Measurements from ENCODE around the gene IL1RAP. TPM values are rescaled to one million over a fixed set of nuclear protein-coding genes. Genes with fewer than 3 reads are reported as not detected.

Gene IL1RAP
- total and polyA plus RNA-seq, 7 donors, result 1.2 to 13.0 (median 2.9) TPM

DNA sequence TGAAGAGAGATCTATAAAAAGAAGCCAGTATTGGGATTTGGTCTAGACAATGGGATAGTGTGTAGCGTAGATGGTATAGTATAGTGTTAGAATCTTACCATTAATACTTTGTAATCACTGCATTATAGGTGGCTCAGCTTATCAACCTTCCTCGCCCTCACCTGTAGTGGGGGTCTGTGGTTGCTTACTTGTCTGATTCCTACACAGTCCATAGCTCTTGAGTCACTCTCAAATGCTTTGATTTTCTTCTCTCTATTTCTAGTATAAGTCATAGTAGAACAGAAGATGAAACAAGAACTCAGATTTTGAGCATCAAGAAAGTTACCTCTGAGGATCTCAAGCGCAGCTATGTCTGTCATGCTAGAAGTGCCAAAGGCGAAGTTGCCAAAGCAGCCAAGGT lies 115.2 kb downstream of the IL1RAP start:
- no peaks in the 10 kb centered on the region for H3K36me3 ChIP-seq
- H3K9me3 ChIP-seq, result no peaks in the 10 kb centered on the region
- intact Hi-C loops (cut with DNase I), result no loop called here
- DNase-seq, result no peak
- no peak overlapping the region for H3K27ac ChIP-seq
- no peaks in the 10 kb centered on the region for H3K27me3 ChIP-seq
- WGBS, 2 donors, result 95 to 99% methylated on average over 4 of the region's 4 CpGs
- TF ChIP-seq POLR2AphosphoS5 (IDR thresholded peaks at IDR 0.05), result no peak
- TF ChIP-seq, protein P1, sequence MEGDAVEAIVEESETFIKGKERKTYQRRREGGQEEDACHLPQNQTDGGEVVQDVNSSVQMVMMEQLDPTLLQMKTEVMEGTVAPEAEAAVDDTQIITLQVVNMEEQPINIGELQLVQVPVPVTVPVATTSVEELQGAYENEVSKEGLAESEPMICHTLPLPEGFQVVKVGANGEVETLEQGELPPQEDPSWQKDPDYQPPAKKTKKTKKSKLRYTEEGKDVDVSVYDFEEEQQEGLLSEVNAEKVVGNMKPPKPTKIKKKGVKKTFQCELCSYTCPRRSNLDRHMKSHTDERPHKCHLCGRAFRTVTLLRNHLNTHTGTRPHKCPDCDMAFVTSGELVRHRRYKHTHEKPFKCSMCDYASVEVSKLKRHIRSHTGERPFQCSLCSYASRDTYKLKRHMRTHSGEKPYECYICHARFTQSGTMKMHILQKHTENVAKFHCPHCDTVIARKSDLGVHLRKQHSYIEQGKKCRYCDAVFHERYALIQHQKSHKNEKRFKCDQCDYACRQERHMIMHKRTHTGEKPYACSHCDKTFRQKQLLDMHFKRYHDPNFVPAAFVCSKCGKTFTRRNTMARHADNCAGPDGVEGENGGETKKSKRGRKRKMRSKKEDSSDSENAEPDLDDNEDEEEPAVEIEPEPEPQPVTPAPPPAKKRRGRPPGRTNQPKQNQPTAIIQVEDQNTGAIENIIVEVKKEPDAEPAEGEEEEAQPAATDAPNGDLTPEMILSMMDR (IDR thresholded peaks at IDR 0.05), result no peak
- TF ChIP-seq POLR2A (IDR thresholded peaks at IDR 0.05), result no peak
- TF ChIP-seq EP300 (IDR thresholded peaks at IDR 0.05), result no peak
- H3K4me3 ChIP-seq, result no peak overlapping the region
- no peaks in the 10 kb centered on the region for H3K4me1 ChIP-seq

DNA sequence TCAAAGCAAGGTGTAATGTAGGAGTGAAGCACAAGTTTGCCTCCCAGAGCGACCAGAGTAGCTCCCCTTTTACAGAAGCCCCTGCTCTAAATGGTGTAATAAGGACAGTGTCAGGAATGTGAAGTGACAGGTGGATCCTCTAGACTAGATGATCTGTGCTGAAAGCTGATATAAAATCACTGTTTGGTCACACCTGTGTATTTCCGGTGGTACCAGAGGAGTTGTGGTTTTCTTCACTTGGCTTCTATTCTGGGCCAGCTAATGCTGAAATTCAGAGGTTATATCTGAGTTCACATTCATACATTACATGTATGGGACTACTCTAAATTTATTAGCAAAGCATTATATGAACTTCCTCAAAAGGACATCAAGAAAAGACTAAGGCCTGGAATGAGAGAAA lies 117.4 kb downstream of the IL1RAP start:
- no peaks in the 10 kb centered on the region for H3K27me3 ChIP-seq
- WGBS, 2 donors, result 78 to 88% methylated on average over 2 of the region's 2 CpGs
- TF ChIP-seq POLR2A (IDR thresholded peaks at IDR 0.05) (no peak), POLR2AphosphoS5 (IDR thresholded peaks at IDR 0.05) (no peak), EP300 (IDR thresholded peaks at IDR 0.05) (no peak)
- TF ChIP-seq, protein P1 (IDR thresholded peaks at IDR 0.05), result no peak
- no peak for DNase-seq
- H3K9me3 ChIP-seq, result no peaks in the 10 kb centered on the region
- no peak overlapping the region for H3K4me3 ChIP-seq
- H3K4me1 ChIP-seq, result no peaks in the 10 kb centered on the region
- H3K27ac ChIP-seq, result no peak overlapping the region
- no peaks in the 10 kb centered on the region for H3K36me3 ChIP-seq
- intact Hi-C loops (cut with DNase I), result no loop called here

DNA sequence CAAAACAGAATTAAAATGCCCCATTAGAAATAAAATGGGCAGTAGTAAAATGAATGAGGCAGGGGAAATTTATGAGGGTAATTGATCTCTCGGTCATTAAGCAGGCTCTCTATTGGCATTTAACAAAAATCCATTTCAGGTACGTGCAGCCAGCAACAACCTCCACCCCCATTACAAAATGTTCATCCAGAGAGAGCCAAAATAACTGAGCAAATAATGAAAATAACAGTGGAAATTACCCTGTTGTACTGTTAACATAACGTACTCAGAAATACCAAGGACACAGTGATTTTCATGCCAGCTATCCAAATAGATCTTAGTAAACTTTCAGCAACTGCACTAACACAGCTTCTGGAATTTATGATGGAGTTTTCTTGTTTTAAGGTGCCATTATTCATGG lies 127.7 kb downstream of the IL1RAP start:
- intact Hi-C loops (cut with DNase I), result no loop called here
- H3K36me3 ChIP-seq, result no peaks in the 10 kb centered on the region
- DNase-seq, result no peak
- H3K27ac ChIP-seq, result no peak overlapping the region
- no peaks in the 10 kb centered on the region for H3K27me3 ChIP-seq
- H3K4me1 ChIP-seq, result no peaks in the 10 kb centered on the region
- H3K4me3 ChIP-seq, result no peak overlapping the region
- H3K9me3 ChIP-seq, result no peaks in the 10 kb centered on the region
- TF ChIP-seq, protein P1 (IDR thresholded peaks at IDR 0.05), result no peak
- TF ChIP-seq EP300 (IDR thresholded peaks at IDR 0.05), result no peak
- TF ChIP-seq POLR2A (IDR thresholded peaks at IDR 0.05), result no peak
- TF ChIP-seq POLR2AphosphoS5 (IDR thresholded peaks at IDR 0.05), result no peak
- 91 to 92% methylated on average over 3 of the region's 3 CpGs for WGBS, 2 donors

DNA sequence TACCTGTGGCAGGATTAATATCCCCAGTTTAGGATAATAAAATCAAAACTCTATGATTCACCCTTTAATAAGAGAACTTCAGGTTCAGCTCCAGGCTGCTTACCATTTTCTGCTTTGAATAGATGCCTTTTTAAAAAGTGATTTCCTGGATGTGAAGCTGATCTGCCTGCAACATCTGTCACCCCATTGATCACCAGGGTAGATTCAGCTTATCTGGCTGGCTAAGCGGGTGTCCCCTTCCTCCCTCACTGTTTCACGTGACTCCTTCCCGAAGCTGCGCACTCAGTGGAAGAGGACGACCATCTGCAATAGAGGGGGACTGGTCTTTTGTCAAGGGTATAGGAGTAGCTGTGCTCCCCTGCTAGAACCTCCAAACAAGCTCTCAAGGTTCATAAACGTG lies 128.1 kb downstream of the IL1RAP start:
- Histone ChIP-seq H3K4me3 (no peak overlapping the region), H3K4me1 (no peaks in the 10 kb centered on the region), H3K27ac (no peak overlapping the region), H3K27me3 (no peaks in the 10 kb centered on the region), H3K36me3 (no peaks in the 10 kb centered on the region), H3K9me3 (no peaks in the 10 kb centered on the region)
- 89 to 94% methylated on average over 6 of the region's 6 CpGs for whole genome bisulfite sequencing, 2 donors
- no peak for TF ChIP-seq POLR2A (IDR thresholded peaks at IDR 0.05)
- TF ChIP-seq, protein P1 (IDR thresholded peaks at IDR 0.05), result no peak
- TF ChIP-seq POLR2AphosphoS5 (IDR thresholded peaks at IDR 0.05), result no peak
- TF ChIP-seq EP300 (IDR thresholded peaks at IDR 0.05), result no peak
- intact Hi-C loops (cut with DNase I), result no loop called here
- no peak for DNase-seq

DNA sequence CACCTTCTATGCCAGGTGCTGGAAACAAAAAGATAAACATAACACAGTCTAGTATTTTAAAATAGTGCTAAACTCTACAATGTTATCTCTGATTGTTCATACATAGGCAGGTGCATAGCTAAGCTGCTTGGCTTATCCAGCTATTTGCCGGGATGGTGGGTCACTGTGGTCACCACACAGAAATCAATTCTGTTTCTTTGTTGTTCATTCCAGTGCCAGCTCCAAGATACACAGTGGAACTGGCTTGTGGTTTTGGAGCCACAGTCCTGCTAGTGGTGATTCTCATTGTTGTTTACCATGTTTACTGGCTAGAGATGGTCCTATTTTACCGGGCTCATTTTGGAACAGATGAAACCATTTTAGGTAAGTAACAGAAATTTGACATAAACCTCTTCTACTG lies 130.2 kb downstream of the IL1RAP start:
- intact Hi-C loops (cut with DNase I), result no loop called here
- no peak for DNase-seq
- no peaks in the 10 kb centered on the region for H3K27me3 ChIP-seq
- no peaks in the 10 kb centered on the region for H3K36me3 ChIP-seq
- H3K27ac ChIP-seq, result no peak overlapping the region
- no peak for TF ChIP-seq POLR2AphosphoS5 (IDR thresholded peaks at IDR 0.05)
- TF ChIP-seq, protein P1 (IDR thresholded peaks at IDR 0.05), result no peak
- no peak for TF ChIP-seq EP300 (IDR thresholded peaks at IDR 0.05)
- no peak for TF ChIP-seq POLR2A (IDR thresholded peaks at IDR 0.05)
- no peaks in the 10 kb centered on the region for H3K4me1 ChIP-seq
- WGBS, 2 donors, result 55 to 83% methylated on average over 2 of the region's 2 CpGs
- H3K9me3 ChIP-seq, result no peaks in the 10 kb centered on the region
- H3K4me3 ChIP-seq, result no peak overlapping the region

Measured in sigmoid colon (tissue), 7 donors.